Prostate gland (tissue), 2 donors: Measurements from ENCODE around the gene OTOG.

ENCODE experiments used
- POLR2A ChIP-seq: fragments of 450-650 bp; IDR thresholded peaks from one replicate; pipeline ENCODE4 v1.6.1; 2016; ENCODE audit warnings: antibody characterized with exemption, mild to moderate bottlenecking
- POLR2AphosphoS5 ChIP-seq: sonication (generic); formaldehyde crosslinking; IDR thresholded peaks from one replicate; pipeline ENCODE4 v1.6.1; 2017; ENCODE audit warnings: antibody characterized with exemption
- TF ChIP-seq, protein P1 (sequence below), 4 experiments: fragments of 200-600 bp in 2 of 4; fragments of 450-650 bp in 2 of 4; sonication (generic) in 2 of 4; IDR thresholded peaks; 1 replicate in 3 of 4; 2 replicates in 1 of 4; pipeline ENCODE4 v1.5.1; 2016 to 2019; ENCODE audit warnings: antibody characterized with exemption in 4 of 4, mild to moderate bottlenecking in 2 of 4, moderate library complexity in 2 of 4

DNA sequence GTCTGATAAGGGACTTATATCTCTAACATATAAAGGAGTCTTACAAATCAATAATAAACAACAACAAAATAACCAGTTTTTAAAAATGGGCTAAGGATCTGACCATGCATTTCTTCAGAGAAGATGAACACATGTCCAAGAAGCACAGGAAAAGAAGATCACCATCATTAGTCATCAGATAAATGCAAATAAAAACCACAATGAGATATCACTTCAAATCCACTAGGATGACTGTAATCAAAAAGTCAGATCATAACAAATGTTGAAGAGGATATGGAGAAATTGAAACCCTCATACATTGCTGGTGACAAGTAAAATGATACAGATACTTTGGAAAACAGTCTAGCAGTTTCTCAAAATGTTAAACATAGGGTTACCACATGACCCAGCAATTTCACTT lies 111.2 kb downstream of the OTOG start:
- TF ChIP-seq POLR2A, result no peak
- TF ChIP-seq, protein P1, sequence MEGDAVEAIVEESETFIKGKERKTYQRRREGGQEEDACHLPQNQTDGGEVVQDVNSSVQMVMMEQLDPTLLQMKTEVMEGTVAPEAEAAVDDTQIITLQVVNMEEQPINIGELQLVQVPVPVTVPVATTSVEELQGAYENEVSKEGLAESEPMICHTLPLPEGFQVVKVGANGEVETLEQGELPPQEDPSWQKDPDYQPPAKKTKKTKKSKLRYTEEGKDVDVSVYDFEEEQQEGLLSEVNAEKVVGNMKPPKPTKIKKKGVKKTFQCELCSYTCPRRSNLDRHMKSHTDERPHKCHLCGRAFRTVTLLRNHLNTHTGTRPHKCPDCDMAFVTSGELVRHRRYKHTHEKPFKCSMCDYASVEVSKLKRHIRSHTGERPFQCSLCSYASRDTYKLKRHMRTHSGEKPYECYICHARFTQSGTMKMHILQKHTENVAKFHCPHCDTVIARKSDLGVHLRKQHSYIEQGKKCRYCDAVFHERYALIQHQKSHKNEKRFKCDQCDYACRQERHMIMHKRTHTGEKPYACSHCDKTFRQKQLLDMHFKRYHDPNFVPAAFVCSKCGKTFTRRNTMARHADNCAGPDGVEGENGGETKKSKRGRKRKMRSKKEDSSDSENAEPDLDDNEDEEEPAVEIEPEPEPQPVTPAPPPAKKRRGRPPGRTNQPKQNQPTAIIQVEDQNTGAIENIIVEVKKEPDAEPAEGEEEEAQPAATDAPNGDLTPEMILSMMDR (IDR thresholded peaks at IDR 0.05), result no peak
- no peak for TF ChIP-seq POLR2AphosphoS5
